Measurements from ENCODE around the gene BID. TPM values are rescaled to one million over a fixed set of nuclear protein-coding genes. Genes with fewer than 3 reads are reported as not detected.
"Not testable (repeated sequence)": the region's sequence is repeated elsewhere in the genome, so short reads cannot be mapped to it uniquely, and the experiment has no call there.

The BID gene
- polyA plus RNA-seq, 4 donors, result 16.8 to 25.0 (median 19.9) TPM

- no peak for DNase-seq (ENCODE audit: low read depth in 4 of 4, low spot score in 2 of 4)
Measured at GRCh38 chr22:17772249-17772957, 1.9 kb downstream of the BID start.

- DNase-seq (ENCODE audit: low read depth in 4 of 4, low spot score in 2 of 4), result no peak
Measured at GRCh38 chr22:17770180-17771077, 3.8 kb downstream of the BID start.

- DNase-seq (ENCODE audit: low read depth in 4 of 4, low spot score in 2 of 4), result no peak
Measured at GRCh38 chr22:17769716-17770082, 4.6 kb downstream of the BID start.

- no peak for DNase-seq (ENCODE audit: low read depth in 4 of 4, low spot score in 2 of 4)
Measured at GRCh38 chr22:17769013-17769715, 5.1 kb downstream of the BID start.

- no peak for DNase-seq (ENCODE audit: low read depth in 4 of 4, low spot score in 2 of 4)
Measured at GRCh38 chr22:17767233-17768065, 6.8 kb downstream of the BID start.

- not testable (repeated sequence) for DNase-seq (ENCODE audit: low read depth in 4 of 4, low spot score in 2 of 4)
Measured at GRCh38 chr22:17764852-17765251, 9.4 kb downstream of the BID start.

- no peak for DNase-seq (ENCODE audit: low read depth in 4 of 4, low spot score in 2 of 4)
Measured at GRCh38 chr22:17764036-17764435, 10.2 kb downstream of the BID start.

GRCh38 chr22:17763442-17763841, 10.8 kb downstream of the BID start:
- DNase-seq (ENCODE audit: low read depth in 4 of 4, low spot score in 2 of 4), result not testable (repeated sequence)

GRCh38 chr22:17761138-17761488, 13.2 kb downstream of the BID start:
- DNase-seq (ENCODE audit: low read depth in 4 of 4, low spot score in 2 of 4), result no peak

GRCh38 chr22:17754233-17754925, 19.9 kb downstream of the BID start:
- no peak for DNase-seq (ENCODE audit: low read depth in 4 of 4, low spot score in 2 of 4)

- no peak for DNase-seq (ENCODE audit: low read depth in 4 of 4, low spot score in 2 of 4)
Measured at GRCh38 chr22:17753401-17753989, 20.8 kb downstream of the BID start.

- no peak for DNase-seq (ENCODE audit: low read depth in 4 of 4, low spot score in 2 of 4)
Measured at GRCh38 chr22:17751596-17751995, 22.7 kb downstream of the BID start.

GRCh38 chr22:17749605-17750395, 24.5 kb downstream of the BID start:
- DNase-seq (ENCODE audit: low read depth in 4 of 4, low spot score in 2 of 4), result no peak

GRCh38 chr22:17748555-17749353, 25.5 kb downstream of the BID start:
- no peak for DNase-seq (ENCODE audit: low read depth in 4 of 4, low spot score in 2 of 4)

- DNase-seq (ENCODE audit: low read depth in 4 of 4, low spot score in 2 of 4), result no peak
Measured at GRCh38 chr22:17746916-17747315, 27.4 kb downstream of the BID start.

- DNase-seq (ENCODE audit: low read depth in 4 of 4, low spot score in 2 of 4), result no peak
Measured at GRCh38 chr22:17744430-17744829, 29.8 kb downstream of the BID start.

GRCh38 chr22:17743661-17744411, 30.4 kb downstream of the BID start:
- DNase-seq (ENCODE audit: low read depth in 4 of 4, low spot score in 2 of 4), result no peak
